DND-41 (cell line): ENCODE data around the gene ACSL4.

Experiments used
- ATAC-seq: fragments of 200-7000 bp; cut with Tn5 transposase; 3 replicates; pipeline ENCODE4 v1.9.1; 2021; ENCODE audit warnings: low read depth; ENCODE audit not compliant: insufficient read depth
- DNase-seq: peaks from one replicate; pipeline ENCODE4 v3.0.0-alpha.2; 2020
- H2AFZ ChIP-seq: 2 replicates; pipeline ENCODE4 v1.6.0; 2012; ENCODE audit warnings: low read depth, low read length
- H3K27ac ChIP-seq: 2 replicates; pipeline ENCODE4 v1.5.1; 2012; ENCODE audit warnings: low read length, inconsistent platforms
- H3K27me3 ChIP-seq: fragments of 200-600 bp; sonication (generic); 2 replicates; pipeline ENCODE4 v1.6.0; 2012; ENCODE audit warnings: low read length, mild to moderate bottlenecking, inconsistent platforms; ENCODE audit not compliant: insufficient read depth, poor library complexity
- H3K36me3 ChIP-seq: 2 replicates; pipeline ENCODE4 v1.5.1; 2012; ENCODE audit warnings: low read length, inconsistent platforms; ENCODE audit not compliant: insufficient read depth
- H3K4me1 ChIP-seq: 2 replicates; pipeline ENCODE4 v1.5.1; 2012; ENCODE audit warnings: mild to moderate bottlenecking, low read length; ENCODE audit not compliant: insufficient read depth
- H3K4me2 ChIP-seq: 2 replicates; pipeline ENCODE4 v1.6.0; 2012; ENCODE audit warnings: mild to moderate bottlenecking, moderate library complexity, low read length, inconsistent platforms; ENCODE audit not compliant: insufficient read depth
- H3K4me3 ChIP-seq, 2 experiments: fragments of 200-600 bp in 1 of 2; shearing (Covaris generic) in 1 of 2; 2 replicates each; pipeline ENCODE4 v1.5.1; 2012 to 2016; ENCODE audit warnings: inconsistent platforms in 2 of 2, low read length in 2 of 2, mild to moderate bottlenecking in 2 of 2, low read depth in 1 of 2, moderate library complexity in 1 of 2
- H3K79me2 ChIP-seq: 2 replicates; pipeline ENCODE4 v1.6.0; 2012; ENCODE audit warnings: low read length, inconsistent platforms; ENCODE audit not compliant: insufficient read depth
- H3K9ac ChIP-seq: 2 replicates; pipeline ENCODE4 v1.6.0; 2012; ENCODE audit warnings: low read depth, mild to moderate bottlenecking, inconsistent platforms, low read length, moderate library complexity
- H3K9me3 ChIP-seq: 2 replicates; pipeline ENCODE4 v1.5.1; 2012; ENCODE audit warnings: low read length, moderate library complexity, mild to moderate bottlenecking, inconsistent platforms; ENCODE audit not compliant: insufficient read depth, severe bottlenecking
- H4K20me1 ChIP-seq: 2 replicates; pipeline ENCODE4 v1.6.0; 2012; ENCODE audit warnings: low read length; ENCODE audit not compliant: insufficient read depth
- EZH2 ChIP-seq: IDR thresholded peaks from 3 replicates; pipeline ENCODE4 v1.6.1; 2012; ENCODE audit warnings: borderline replicate concordance, low read depth, mild to moderate bottlenecking, moderate library complexity, low read length, inconsistent platforms; ENCODE audit not compliant: severe bottlenecking
- TF ChIP-seq, protein P1 (sequence below): IDR thresholded peaks from 2 replicates; pipeline ENCODE4 v1.5.1; 2012; ENCODE audit warnings: borderline replicate concordance, low read length, moderate library complexity, mild to moderate bottlenecking; ENCODE audit not compliant: poor library complexity, severe bottlenecking; ENCODE audit errors: extremely low read depth

The ACSL4 gene

DNA sequence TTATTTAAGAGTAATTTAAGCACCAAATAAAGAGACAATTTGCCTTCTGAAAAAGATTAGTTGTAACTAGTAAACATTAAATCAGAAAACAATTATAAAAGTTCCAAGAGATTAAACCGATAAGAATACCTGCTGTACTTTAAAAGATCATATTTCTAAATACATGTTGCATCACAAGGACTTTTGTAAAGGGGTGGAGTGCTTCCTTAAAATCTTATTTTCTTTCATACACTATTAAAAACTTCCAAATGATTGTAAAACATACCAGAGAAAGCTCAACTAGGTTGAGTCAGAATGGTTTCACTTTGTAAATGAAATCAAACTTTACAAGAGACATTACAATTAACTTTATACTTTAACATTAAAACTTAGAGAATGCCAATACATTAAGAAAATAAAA, 41.8 kb downstream of the ACSL4 start:
- Histone ChIP-seq H3K36me3 (0 out of 2 replicates have a peak, but pooled peaks cover 3% of the 10 kb centered on the region), H3K79me2 (peaks cover 45% of the 10 kb centered on the region), H3K9ac (no peak overlapping the region), H3K9me3 (no peaks in the 10 kb centered on the region), H3K27ac (no peak overlapping the region), H3K4me1 (no peaks in the 10 kb centered on the region), H3K27me3 (no peaks in the 10 kb centered on the region), H4K20me1 (peaks cover 3% of the 10 kb centered on the region; the same call in 1 of the 2 replicates), H3K4me2 (no peak overlapping the region), H3K4me3 (no peak overlapping the region), H2AFZ (no peak overlapping the region)
- ATAC-seq (no peak), DNase-seq (no peak)
- TF ChIP-seq, protein P1, sequence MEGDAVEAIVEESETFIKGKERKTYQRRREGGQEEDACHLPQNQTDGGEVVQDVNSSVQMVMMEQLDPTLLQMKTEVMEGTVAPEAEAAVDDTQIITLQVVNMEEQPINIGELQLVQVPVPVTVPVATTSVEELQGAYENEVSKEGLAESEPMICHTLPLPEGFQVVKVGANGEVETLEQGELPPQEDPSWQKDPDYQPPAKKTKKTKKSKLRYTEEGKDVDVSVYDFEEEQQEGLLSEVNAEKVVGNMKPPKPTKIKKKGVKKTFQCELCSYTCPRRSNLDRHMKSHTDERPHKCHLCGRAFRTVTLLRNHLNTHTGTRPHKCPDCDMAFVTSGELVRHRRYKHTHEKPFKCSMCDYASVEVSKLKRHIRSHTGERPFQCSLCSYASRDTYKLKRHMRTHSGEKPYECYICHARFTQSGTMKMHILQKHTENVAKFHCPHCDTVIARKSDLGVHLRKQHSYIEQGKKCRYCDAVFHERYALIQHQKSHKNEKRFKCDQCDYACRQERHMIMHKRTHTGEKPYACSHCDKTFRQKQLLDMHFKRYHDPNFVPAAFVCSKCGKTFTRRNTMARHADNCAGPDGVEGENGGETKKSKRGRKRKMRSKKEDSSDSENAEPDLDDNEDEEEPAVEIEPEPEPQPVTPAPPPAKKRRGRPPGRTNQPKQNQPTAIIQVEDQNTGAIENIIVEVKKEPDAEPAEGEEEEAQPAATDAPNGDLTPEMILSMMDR = no peak
- TF ChIP-seq EZH2 = no peak

DNA sequence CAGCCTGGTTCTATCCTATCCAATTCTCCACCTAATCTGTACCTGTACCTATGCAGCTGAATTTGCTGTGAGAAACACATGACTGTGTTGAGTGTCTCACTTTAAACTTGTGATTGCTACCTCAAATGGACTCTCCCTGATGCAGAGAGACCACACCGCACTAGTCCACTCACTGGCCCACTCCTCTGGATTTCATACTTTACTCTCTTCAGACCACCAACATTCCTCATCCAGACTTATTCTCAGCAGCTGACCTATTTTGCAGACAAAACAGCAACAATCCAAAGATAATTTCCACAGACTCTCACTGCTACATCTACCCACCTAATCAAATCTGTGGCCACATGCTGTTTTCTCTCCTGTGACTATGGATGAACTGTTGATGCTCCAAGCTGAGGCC, 45.2 kb downstream of the ACSL4 start:
- Histone ChIP-seq H3K36me3 (0 out of 2 replicates have a peak, but pooled peaks cover 3% of the 10 kb centered on the region), H4K20me1 (peaks cover 3% of the 10 kb centered on the region; the same call in 1 of the 2 replicates), H3K79me2 (peaks cover 41% of the 10 kb centered on the region), H3K27me3 (no peaks in the 10 kb centered on the region), H3K9ac (no peak overlapping the region), H2AFZ (no peak overlapping the region), H3K9me3 (no peaks in the 10 kb centered on the region), H3K27ac (no peak overlapping the region), H3K4me3 (no peak overlapping the region), H3K4me2 (no peak overlapping the region), H3K4me1 (no peaks in the 10 kb centered on the region)
- ATAC-seq (no peak), DNase-seq (no peak)
- TF ChIP-seq, protein P1 = no peak
- TF ChIP-seq EZH2 = no peak

DNA sequence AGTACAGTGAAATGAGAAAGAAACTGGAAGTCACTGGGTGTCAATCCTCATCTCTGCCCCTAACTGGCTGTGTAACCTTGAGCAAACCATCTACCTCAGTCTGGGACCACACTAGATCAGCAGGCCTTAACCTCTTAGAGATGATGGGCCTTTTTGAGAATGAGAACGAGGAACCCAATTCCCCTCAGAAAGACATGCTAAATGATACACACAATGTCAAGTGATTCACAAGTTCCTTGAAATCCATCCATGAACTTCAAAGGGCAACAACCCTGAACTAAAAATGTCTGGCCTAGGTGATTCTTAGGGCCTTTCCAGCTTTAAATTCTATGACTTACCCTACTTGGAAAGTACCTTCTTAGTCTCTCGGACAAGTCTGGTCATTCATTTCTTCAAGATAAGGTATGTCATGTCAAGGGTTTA, 47.4 kb downstream of the ACSL4 start:
- Histone ChIP-seq H2AFZ (no peak overlapping the region), H3K9me3 (no peaks in the 10 kb centered on the region), H3K9ac (no peak overlapping the region), H4K20me1 (peaks cover 3% of the 10 kb centered on the region; the same call in 1 of the 2 replicates), H3K4me1 (no peaks in the 10 kb centered on the region), H3K79me2 (peaks cover 32% of the 10 kb centered on the region), H3K36me3 (peaks cover 14% of the 10 kb centered on the region), H3K27ac (no peak overlapping the region), H3K4me3 (no peak overlapping the region), H3K27me3 (no peaks in the 10 kb centered on the region), H3K4me2 (no peak overlapping the region)
- no peak for TF ChIP-seq EZH2
- TF ChIP-seq, protein P1 = no peak
- ATAC-seq (no peak), DNase-seq (no peak)
